Right hindlimb (tissue), 1 donor: ENCODE results near the gene MYBPH.

Experiments used
- DNase-seq: peaks from one replicate; pipeline ENCODE4 v3.0.0-alpha.2; 2018

The MYBPH gene

DNA sequence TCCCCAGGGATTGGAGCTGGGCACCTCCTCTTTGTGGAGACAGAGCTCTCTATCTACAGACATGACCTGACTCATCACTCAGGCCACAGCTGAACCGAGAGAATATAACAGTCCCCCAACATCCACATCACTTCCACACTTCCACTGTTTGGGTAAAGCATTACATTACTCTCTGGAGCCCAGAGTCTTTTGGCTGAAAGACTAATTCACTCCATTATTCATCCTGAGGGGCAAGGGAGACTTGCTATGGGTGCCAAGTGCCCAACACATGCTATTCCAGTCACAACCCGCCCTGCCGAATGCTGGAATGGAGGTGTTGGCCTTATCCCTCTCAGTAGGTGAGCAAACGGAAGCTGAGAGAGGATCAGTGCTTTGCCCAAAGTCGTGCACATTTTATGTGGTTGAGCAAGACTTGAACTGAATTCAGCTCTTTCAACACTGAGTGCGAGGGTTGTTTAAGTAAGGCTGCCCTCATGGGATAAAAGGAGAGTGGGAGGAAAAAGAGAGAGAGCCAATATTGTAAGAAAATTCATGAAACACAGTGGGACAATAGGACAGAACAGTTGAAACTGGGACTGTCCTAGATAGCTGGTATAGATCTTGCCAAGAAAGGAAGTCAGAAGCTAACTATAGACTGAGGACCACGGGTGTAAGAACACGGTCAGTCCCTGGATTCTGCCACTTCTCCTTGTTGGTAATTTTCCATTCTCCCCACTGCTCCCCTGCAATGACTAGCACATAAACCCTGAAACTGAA lies 24.4 kb upstream of the MYBPH start:
- DNase-seq: no peak

DNA sequence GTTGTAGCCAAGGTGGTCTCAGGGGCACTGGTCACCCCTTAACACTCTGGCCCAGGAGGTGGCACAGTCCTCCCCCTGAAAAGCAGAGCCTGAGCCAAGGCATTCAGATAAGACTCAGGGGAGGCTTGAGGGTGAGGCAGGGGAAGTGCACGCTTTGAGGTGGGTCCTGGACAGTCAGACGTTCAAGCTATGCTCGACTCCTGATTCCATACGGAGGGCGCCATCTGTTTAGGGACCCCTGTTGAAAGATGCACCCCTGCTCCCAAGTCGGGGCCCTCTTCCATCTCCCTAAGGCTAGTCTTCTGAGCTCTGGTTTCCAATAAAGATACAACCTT lies 23.8 kb upstream of the MYBPH start:
- no peak for DNase-seq

DNA sequence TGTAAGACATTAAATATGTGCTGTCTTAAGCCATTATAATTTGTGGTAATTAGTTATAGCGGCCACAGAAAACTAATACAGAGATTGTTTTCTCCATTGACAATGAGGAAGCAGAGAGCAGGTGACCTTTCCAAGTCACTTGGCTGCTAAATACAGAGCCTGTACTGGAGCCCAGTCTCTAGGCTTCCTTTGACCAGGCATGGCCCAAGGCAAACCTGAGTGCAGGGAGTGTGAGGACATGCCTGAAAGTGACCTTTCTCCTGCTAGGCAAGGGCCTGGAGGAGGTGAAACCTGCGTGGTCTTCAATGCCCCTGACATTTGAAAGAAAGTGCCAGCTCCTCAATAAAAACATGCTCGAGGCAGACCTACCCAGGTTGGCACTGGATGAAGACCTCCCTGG lies 23.4 kb upstream of the MYBPH start:
- DNase-seq: no peak

DNA sequence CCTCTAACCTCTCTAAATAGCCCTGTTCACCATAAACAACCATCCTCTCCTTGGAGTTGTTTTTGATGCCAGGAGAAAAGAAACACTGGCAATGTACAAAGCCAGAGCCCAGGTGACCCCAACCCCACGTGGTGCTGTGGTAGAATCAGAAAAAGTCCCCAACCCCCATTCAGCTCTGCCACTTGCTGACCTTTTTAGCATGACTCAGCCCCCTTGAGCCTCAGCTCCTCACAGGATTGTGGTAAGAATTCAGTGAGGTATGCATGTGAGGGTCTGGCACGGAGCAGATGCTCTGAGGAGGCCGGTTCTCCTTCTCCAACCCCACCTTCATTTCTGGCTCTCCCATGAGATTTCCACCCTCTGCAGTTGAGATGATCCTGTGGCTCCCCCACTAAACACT lies 22.0 kb upstream of the MYBPH start:
- DNase-seq: no peak

GRCh38 chr1:203196371-203196770 lies 20.7 kb upstream of the MYBPH start:
- DNase-seq: no peak

- no peak for DNase-seq
These were observed 15.3 kb upstream of the MYBPH start for GRCh38 chr1:203190949-203191348.

GRCh38 chr1:203189951-203190352 lies 14.3 kb upstream of the MYBPH start:
- no peak for DNase-seq

DNA sequence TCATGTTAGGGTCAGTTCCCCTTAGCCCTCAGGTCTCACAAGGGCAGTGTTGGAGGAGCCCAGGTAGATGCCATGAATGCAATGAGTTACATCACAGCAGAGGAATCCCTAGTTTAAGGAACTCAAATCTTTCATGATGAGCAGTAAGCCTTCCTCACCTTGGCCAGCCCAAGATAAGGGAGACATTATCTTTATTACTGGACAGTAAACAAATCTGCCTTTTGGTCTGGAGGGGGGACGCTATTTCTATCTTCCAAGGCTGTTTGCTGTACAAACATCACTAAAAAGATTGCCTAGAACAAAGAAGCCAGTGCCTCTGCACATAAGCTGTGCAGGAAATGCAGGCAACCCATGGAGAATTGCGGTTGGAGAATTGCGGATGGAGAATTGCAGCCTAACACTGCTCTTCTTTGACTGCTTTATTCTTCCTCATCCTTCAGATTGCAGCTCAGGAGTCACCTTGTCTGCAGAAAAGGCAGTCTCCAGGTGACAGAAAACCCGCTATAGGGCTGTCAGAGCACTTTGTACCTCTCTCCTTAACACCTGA lies 13.1 kb upstream of the MYBPH start:
- no peak for DNase-seq

DNA sequence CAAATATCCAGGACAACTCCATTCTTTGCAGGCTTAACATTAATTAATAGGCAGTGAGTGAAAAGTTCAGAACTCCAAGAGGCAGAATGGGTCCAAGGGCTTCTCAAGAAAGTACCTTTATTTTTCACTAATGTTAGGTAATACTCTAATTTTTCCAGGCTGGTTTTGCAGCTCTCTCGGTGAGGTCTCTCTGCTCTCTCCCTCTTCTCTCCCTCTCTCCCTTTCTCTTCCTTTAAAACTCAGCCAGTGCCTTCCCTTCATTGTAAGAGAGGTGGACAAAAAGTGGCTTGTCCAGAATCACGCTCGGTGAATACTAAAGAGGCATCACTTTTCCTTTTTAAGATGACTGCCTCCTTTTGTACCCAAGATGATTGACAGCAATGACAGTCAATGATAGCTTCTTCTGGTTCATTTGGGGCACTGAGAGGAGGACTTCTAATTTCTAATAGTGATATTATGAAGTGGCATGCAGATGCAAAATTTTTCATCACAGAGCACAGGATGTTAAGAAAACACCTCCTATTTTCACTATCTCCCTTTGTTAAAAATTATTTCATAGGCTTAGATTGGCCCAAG lies 12.2 kb upstream of the MYBPH start:
- DNase-seq: no peak

DNA sequence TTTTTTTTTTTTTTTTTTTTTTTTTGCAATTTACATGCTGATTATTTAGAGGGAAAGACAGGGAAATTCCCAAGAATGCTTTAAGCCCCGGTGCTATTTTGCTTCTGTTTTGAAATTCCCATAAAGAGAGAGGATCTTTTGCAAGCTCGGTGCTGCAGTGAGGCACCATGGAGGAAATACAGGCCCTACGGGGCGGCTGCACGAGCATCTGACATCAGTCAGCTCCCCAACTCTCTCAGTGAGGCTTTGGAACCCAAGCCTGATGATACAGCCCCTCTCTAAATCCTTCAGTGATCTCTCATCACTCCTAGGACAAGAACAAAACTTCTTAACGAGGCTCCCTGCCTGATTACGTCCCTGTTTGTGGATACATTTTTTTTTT lies 11.7 kb upstream of the MYBPH start:
- DNase-seq: no peak

- DNase-seq: no peak
These were observed 11.0 kb upstream of the MYBPH start, which contains the start of gene CHI3L1 for GRCh38 chr1:203186446-203187303. Gene CHI3L1 (minus strand): TSS chr1:203186704. CDS start chr1:203186623, 81 bp downstream.

GRCh38 chr1:203186091-203186445 lies 10.4 kb upstream of the MYBPH start:
- DNase-seq: no peak

DNA sequence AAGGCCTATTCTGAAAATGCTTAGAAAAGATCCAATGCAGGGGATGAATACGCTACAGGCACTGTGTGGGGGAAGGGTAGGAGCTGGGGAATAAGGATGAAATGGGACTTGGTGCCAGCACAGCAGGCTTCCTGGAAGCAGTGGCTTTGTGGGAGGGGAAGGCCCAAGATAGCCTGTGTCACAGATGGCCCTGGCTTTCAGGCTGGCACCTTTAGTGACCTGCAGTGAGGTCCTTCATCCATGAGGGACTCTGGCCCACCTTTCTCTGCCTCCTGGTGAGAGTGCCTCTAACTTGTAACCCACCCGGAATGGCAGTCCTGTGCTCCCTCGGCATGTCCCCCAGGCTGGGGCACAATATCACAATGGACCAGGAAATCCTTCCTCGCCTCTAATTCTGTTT lies 10.0 kb upstream of the MYBPH start:
- no peak for DNase-seq

- no peak for DNase-seq
These were observed 9.4 kb upstream of the MYBPH start for GRCh38 chr1:203185061-203185461.

- no peak for DNase-seq
These were observed 8.8 kb upstream of the MYBPH start for GRCh38 chr1:203184467-203184866.

DNA sequence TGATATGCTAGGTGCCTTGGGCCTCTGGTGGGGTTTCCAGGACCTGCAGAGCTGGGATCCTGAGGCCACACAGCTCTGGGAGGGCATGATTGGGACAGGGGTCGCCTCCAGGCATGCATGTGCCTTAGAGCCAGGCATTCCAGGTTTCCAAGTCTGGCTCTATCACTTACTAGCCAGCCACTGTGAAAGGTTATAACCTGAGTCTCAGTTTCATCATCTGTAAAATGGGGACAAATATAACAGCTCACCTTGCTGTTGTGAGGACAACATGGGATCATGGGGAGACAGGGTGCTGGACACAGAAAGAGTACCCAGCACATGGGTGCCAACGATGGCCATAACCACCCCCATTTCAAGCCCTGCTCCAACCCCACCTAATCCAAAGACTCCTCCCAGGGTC lies 8.2 kb upstream of the MYBPH start:
- no peak for DNase-seq

- DNase-seq: no peak
These were observed 6.8 kb upstream of the MYBPH start for GRCh38 chr1:203182387-203182953.

- no peak for DNase-seq
These were observed 6.2 kb upstream of the MYBPH start for GRCh38 chr1:203181586-203182386.

- DNase-seq: no peak
These were observed 5.1 kb upstream of the MYBPH start for GRCh38 chr1:203180611-203181330.

DNA sequence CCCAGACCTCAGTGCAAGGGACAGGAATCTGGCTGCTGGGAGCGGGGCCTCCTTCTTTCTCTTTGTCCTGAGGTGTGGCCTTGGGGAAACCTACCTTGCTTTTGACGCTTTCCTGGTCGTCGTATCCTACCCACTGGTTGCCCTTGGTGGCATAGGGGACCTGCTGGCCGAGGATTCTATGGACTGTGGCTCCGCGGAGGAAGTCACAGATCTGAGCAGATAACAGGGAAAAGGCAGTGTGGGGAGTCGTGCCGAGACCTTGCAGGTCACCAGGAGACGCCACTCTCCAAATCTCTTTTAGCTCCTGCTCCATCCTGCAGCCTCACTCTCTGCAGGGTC lies 4.0 kb upstream of the MYBPH start:
- DNase-seq: no peak

DNA sequence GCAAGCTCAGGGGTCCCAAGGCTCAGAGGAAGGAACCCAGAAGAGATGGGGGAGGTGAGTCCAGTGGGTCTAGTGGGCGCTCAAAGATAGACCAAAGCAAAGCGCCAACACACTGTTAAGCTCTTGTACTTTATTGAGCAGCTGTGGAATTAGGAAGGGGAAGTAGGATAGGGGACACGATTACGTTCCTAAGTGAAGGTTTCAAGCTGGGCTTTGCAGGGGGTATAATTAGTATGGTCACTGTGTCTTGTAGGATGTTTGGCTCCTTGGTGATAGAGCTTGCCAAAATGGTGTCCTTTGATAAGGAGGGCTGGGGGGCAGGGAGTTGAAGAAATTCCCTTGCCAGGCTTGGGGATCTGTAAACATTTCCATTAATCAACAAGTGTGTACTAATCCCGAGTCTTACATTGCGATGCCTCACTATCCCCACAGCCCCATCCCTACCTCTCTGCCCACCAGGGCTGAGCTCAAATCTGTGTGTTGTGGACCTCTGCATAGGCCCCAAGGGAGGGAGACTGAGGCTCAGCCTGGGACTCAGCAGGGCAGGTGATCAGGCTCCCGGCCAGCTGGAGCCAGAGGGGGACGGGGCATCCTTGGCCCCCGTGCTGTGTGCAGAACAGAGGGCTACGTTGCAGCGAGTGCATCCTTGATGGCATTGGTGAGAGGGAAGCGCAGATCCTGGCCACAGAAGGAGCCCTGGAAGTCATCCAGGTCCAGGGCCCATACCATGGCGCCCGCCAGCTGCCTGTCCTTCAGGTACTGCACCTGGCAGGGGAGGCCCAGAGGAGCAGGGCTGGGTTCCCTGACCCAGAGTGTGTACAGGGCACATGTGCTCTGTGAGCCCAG lies 3.4 kb upstream of the MYBPH start:
- no peak for DNase-seq
